ENCODE results near the gene UCP2.

The UCP2 gene

DNA sequence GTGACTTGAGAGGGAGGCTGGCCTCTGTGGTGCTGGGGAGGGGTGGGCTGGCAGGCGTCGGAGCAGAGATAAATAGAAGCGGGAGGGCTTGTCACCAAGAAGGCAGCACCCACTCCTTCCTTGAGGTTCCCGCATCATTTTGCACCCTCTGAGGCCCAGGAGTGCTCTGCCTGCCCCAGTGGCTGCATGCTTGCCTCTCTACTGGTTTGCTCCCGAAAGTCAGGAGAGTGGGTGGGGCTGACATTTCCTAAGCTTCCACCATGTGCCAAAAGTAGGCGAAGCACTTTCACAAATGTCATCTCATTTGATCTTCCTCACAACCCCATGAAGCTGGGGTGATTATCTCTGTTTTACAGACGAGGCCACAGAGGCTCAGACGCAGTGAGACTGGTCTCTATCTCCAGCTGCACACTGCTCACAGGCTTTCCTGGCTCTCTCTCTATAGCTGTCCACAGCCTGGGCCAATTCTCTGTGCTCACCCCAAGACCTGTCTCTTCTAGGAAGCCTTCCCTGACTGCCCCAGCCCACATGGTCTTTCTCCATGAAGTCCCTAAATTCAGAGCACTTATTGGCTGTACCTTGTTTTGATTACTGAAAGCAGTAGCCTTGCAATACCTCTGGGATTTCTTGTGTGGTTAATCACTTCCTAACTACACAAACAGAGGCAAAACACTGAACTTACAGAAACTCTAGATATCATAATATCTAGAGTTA, 28.9 kb upstream of the UCP2 start:
- DNase-seq (ENCODE audit: low read depth, low spot score), result peak; percentile 47
- no peak overlapping the region for H3K4me3 ChIP-seq (ENCODE audit: low read length)

DNA sequence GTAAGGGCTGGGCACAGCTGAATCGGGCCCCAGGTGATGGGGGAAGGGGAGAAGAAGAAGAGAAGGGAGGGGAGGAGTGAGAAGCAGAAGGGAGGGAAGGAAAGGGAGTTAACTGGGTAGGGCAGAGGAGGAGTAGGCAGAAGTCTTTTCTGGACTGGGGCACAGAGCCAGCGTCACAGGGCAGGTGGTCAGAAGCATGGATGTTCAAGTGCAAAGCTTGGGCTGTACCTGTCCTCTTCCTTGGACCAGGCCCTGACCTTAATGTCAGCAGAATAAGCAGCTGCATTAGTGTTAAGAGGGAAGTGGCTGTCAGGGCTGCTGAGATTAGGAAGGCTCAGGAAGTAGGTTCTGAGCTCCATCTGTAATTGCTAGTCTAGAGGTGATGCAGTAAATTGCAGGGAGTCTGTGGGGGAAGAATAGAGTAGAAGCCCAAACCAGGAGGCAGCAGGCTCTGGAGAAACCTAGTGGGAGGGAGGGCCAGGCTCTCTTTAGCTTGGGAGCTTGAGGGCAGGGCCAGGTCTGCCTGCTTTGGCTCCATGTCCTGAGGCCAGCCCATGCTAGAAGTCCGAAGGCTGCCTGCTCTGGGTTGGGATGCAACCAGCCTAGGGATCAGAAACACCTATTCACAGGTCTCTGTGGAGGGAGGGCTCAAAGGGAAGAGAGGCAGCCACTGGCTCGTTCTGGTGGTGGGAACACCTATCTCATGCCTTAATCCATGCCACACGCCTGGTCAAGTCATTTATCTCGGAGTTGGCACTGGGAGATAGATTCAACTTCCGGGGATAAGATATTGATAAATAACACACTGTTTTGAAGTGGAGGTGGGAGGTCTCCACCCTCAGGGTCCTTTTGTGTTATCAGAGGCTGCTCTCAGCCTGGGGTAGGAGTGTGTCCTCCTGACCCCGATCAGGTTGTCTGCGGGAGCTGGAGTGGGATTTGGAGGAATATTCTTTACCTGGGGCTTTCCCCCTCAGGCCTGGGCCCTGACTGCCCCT, 28.0 kb upstream of the UCP2 start:
- no peak for DNase-seq (ENCODE audit: low read depth, low spot score)

GRCh38 chr11:74009675-74010305, 27.1 kb upstream of the UCP2 start:
- no peak for DNase-seq (ENCODE audit: low read depth, low spot score)
- H3K4me3 ChIP-seq (ENCODE audit: low read length), result no peak overlapping the region

More for the DNA sequence above, 28.0 kb upstream of the UCP2 start:
- H3K4me3 ChIP-seq (ENCODE audit: low read length), result no peak overlapping the region

GRCh38 chr11:74009230-74009547, 26.5 kb upstream of the UCP2 start:
- no peak for DNase-seq (ENCODE audit: low read depth, low spot score)
- H3K4me3 ChIP-seq (ENCODE audit: low read length), result no peak overlapping the region

DNA sequence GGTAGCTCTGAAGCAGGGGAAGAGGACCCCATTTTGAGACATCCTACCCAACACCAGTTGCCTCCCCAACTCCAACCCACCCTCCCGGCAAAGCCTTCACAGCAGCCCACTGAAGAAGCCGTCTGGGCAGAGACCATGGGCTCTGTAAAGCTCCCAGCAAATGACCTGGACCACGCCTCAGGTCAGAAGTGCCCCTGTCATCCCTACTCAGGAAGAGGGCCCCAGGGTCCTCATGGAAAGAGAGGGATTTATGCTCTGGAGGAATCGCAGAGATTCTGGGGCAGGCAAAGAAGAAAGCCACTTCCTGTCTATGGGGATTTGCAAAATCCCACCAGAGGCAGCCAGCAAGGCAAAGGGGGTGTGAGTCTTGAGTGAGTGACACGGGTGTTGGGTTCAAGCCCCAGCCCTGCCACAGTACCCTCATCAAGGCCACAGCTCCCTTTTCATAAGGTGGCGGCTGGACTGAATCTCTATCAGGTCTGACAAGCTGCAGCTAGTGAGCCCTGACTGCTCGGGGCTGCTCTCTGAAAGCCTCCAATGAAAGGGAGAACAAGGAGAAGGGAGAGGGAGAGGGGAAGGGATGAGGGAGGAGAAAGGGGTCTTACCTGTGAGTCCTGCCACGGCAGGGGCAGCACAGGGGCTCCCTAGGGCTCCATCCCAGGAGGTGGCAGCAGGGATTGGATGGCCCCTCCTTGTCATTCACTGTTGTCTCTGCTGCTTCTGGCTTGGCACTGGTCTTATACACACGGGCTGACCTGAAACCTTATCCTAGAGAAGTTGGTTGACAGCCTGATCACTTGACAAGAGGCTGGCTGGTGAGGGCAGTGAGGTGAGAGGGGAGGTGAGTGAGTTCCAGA, 26.0 kb upstream of the UCP2 start, which contains the start of gene UCP3:
Gene UCP3 (minus strand): TSS at position 713 of the 857 bp plus-strand sequence. CDS start 2,043 bp downstream, outside the sequence.
- peak; percentile 59 for DNase-seq (ENCODE audit: low read depth, low spot score)
- no peak within 1 kb of the TSS for H3K4me3 ChIP-seq (ENCODE audit: low read length)

- no peak overlapping the region for H3K4me3 ChIP-seq (ENCODE audit: low read length)
- no peak for DNase-seq (ENCODE audit: low read depth, low spot score)
Measured at GRCh38 chr11:74007691-74008372, 25.2 kb upstream of the UCP2 start.

DNA sequence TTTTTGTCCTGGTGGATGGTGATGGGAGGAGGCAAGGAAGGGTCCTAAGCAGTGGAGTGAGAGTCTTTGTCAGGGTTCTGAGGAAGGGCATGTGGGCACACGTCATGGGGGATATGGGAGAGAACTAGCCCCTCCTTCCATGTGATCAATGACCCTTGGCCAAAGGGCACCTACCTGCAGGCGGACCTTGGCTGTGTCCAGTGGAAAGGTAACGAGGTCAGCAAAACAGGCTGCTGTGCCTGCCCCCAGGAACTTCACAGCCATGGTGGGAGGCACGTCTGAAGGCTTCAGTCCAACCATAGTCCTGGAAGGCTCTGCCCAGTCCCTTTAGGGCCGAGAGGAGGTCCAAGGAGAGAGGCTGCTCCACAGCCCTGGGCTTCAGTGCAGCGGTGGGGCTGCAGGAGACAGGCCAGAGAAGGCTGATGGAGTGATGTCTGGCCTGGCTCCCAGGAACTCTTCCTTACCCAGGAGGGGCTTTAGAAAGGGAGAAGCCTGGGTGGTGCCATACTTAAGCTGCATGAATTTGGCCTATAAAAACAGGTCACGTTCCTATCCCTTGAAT, 24.2 kb upstream of the UCP2 start:
- no peak overlapping the region for H3K4me3 ChIP-seq (ENCODE audit: low read length)
- DNase-seq (ENCODE audit: low read depth, low spot score), result no peak

GRCh38 chr11:74005721-74006517, 23.3 kb upstream of the UCP2 start:
- no peak overlapping the region for H3K4me3 ChIP-seq (ENCODE audit: low read length)
- DNase-seq (ENCODE audit: low read depth, low spot score), result no peak

DNA sequence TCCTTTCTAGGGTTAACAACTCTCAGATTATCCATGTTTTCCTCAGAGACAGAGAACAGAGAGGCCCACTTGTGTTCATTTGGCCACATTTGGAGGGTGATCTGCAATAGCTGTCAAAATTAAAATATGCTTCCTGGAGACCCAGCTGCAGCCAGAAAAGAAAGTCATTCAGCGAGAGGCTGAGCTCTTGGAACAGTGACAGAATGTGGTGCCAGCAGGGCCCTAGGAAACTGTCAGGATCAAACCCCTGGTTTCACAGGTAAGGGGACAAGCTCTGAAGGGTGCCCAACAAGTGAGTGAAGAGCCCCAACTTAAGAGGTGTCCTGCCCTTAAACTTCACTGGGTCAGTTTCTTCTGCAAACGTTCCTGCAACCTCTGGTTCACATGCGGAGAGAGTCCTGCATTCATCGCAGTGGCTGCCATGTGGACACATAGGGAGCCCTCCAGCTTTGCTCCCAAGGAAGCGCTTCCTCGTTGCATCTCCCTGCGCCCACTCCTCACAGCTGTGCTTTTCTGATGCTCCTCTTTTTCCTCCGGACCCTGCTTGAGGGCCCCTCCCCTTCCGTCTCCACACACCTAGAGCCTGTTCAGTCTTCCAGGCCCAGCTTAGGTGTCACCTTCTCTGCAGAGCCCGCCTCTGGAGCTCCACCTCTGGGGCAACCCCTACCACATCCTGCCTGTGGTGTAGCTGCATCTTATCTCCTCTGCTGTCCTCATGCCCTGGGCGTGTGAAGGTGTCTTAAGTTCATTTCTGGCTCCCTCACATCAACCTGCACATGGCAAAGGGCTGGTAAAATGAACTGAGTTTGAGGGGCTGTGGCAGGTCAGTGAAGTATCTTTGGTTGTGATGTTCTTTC, 22.3 kb upstream of the UCP2 start:
- no peak overlapping the region for H3K4me3 ChIP-seq (ENCODE audit: low read length)
- peak; percentile 95 for DNase-seq (ENCODE audit: low read depth, low spot score)

DNA sequence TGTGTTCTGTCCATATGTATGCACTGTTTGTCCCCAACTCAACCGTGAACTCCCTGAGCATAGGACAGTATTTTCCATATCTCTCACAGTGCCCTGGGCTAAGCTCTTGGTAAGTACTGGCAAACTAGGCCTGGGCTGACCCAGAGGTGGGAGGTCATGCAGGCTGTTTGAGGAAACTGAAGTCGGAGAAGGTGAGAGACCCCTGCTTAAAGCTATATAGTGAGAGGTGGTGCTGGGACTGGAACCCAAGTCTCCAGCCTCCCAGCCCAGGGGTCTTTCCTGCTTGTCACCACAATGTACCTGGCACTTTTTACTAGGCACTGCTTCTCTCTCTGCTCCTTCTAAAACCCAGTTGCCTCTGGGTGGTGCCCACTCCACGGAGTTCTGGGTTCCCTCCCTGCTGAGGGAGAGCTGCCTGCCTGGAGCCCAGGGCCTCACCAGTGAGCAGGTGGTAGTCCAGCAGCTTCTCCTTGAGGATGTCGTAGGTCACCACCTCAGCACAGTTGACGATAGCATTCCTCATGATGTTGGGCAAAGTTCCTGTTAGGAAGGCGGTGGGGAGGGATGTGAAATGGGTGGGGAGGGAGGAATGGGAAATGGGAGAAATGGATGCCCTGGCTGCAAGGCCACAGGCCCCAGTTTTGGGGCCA, 21.5 kb upstream of the UCP2 start:
- H3K4me3 ChIP-seq (ENCODE audit: low read length), result no peak overlapping the region
- DNase-seq (ENCODE audit: low read depth, low spot score), result no peak

DNA sequence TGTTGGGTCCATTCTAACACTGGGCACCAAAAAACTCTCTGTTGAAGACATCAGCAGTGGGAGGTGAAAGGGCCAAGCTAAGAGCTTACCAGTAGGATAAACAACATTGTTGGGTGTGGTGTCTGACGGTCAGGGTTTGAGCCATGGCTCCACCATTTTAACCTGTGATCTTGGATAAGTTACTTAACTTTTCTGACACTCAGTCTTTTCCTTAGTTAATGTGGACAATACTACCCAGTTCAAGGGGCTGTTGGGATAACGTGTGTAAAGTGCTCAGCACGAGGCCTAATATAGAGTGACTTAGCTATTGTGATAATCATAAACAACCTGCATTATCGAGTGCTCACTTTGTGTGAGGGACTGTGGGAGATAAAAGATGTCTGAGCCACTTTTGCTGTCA, 20.2 kb upstream of the UCP2 start:
- DNase-seq (ENCODE audit: low read depth, low spot score), result no peak
- no peak overlapping the region for H3K4me3 ChIP-seq (ENCODE audit: low read length)

DNA sequence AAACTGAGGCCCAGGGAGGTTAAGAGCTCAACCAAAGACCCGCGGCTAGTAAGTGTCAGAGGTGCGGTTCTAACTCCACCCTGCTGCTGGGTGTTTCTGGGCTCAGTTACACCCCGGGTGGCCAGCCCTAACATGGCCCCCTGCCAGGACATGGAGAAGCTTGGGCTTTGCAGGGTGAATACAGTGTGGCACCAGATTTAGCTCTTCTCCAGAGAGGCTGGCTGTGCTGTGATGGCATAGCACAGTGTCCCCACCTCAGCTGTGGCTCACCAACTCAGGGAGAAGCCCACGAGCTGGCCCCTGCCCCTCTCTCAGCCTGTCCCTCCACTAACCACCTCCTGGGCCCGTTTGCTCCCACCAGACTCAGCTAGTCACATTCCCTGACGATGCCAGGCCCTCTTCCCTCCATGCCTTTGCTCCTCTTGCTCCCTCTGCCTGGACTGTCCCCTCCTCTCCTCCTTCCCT, 19.2 kb upstream of the UCP2 start:
- H3K4me3 ChIP-seq (ENCODE audit: low read length), result no peak overlapping the region

GRCh38 chr11:74000307-74001133, 17.9 kb upstream of the UCP2 start:
- H3K4me3 ChIP-seq (ENCODE audit: low read length), result no peak overlapping the region
- no peak for DNase-seq (ENCODE audit: low read depth, low spot score)

More for the DNA sequence above, 19.2 kb upstream of the UCP2 start:
- no peak for DNase-seq (ENCODE audit: low read depth, low spot score)

DNA sequence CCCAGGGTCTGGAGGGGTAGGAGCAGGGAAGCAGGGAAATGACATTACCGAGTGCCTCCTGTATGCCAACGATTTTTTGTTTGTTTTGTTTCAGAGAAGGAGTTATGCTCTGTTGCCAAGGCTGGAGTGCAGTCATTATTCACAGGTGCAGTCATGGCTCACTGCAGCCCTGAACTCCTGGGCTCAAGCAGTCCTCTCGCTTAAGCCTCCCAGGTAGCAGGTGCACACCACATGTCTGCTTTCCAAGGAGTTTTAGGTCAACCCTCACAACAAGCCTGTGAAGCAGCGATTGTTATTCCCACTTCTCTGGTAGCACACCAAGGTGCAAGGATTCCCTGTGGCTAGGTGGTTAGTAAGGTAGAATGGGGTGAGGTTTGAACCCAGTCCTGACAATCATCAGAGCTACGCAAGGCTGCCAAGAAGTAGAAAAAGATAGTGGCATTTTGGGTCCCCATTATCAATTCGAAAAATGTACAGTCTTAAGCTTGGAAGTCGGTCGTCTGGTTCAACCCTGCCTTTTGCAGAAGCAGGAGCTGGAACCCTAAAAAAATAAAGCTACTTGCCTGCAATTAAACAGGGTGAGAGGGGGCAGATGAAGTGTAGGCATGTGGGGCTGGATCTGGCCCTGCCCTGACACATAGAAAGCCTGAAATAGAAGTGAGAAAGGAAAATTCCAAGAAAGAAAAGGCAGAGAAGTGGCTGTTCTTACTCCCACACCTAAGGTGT, 17.1 kb upstream of the UCP2 start:
- no peak for DNase-seq (ENCODE audit: low read depth, low spot score)
- no peak overlapping the region for H3K4me3 ChIP-seq (ENCODE audit: low read length)
